GM23338 (cell line): ENCODE results near the gene GDPD4. TPM values are rescaled to one million over a fixed set of nuclear protein-coding genes. Genes with fewer than 3 reads are reported as not detected.

Source experiments
- ATAC-seq: fragments of 200-7000 bp; cut with Tn5 transposase; 3 replicates; pipeline ENCODE4 v1.9.1; 2020
- DNase-seq: peaks from one replicate; pipeline ENCODE4 v3.0.0-alpha.2; 2015; ENCODE audit warnings: low spot score
- H2AFZ ChIP-seq: fragments of 200-600 bp; sonication (generic); 2 replicates; pipeline ENCODE4 v1.8.0; 2016; ENCODE audit warnings: antibody characterized with exemption, mild to moderate bottlenecking, moderate library complexity
- H3F3A ChIP-seq: fragments of 200-600 bp; sonication (generic); replicated peaks from 2 replicates; pipeline ENCODE4 v1.8.0; 2017; ENCODE audit warnings: antibody characterized with exemption, mixed run types, low read depth
- H3K27ac ChIP-seq: fragments of 200-600 bp; sonication (generic); 2 replicates; pipeline ENCODE4 v1.6.1; 2016; ENCODE audit warnings: low read depth
- H3K27me3 ChIP-seq: fragments of 200-600 bp; sonication (generic); 2 replicates; pipeline ENCODE4 v1.8.0; 2016; ENCODE audit warnings: mild to moderate bottlenecking, mixed run types, moderate library complexity; ENCODE audit not compliant: insufficient read depth
- H3K36me3 ChIP-seq: fragments of 200-600 bp; sonication (generic); 2 replicates; pipeline ENCODE4 v1.8.0; 2016; ENCODE audit warnings: mild to moderate bottlenecking; ENCODE audit not compliant: insufficient read depth
- H3K4me1 ChIP-seq: fragments of 200-600 bp; sonication (generic); 2 replicates; pipeline ENCODE4 v1.8.0; 2016; ENCODE audit warnings: mild to moderate bottlenecking, moderate library complexity; ENCODE audit not compliant: insufficient read depth
- H3K4me2 ChIP-seq: fragments of 200-600 bp; sonication (generic); 2 replicates; pipeline ENCODE4 v1.7.1; 2017; ENCODE audit warnings: mixed run types
- H3K4me3 ChIP-seq: fragments of 200-600 bp; sonication (generic); 2 replicates; pipeline ENCODE4 v1.6.1; 2016; ENCODE audit warnings: mixed run types
- H3K79me2 ChIP-seq: fragments of 200-600 bp; sonication (generic); replicated peaks from 2 replicates; pipeline ENCODE4 v1.8.0; 2017; ENCODE audit warnings: mild to moderate bottlenecking; ENCODE audit not compliant: insufficient read depth
- H3K9me2 ChIP-seq: fragments of 200-600 bp; sonication (generic); 2 replicates; pipeline ENCODE4 v1.8.0; 2017; ENCODE audit not compliant: insufficient read depth
- H4K20me1 ChIP-seq: fragments of 200-600 bp; sonication (generic); replicated peaks from 2 replicates; pipeline ENCODE4 v1.8.0; 2017; ENCODE audit warnings: mild to moderate bottlenecking; ENCODE audit not compliant: insufficient read depth
- H3K27ac Mint-ChIP-seq: 2 replicates; pipeline ENCODE4 v1.8.0; 2020; ENCODE audit warnings: inconsistent platforms, mild to moderate bottlenecking, moderate library complexity, mixed read lengths
- H3K27me3 Mint-ChIP-seq: 3 replicates; pipeline ENCODE4 v1.8.0; 2022; ENCODE audit warnings: low read depth, mild to moderate bottlenecking, moderate library complexity, mixed read lengths, inconsistent platforms; ENCODE audit not compliant: insufficient read depth, poor library complexity
- H3K36me3 Mint-ChIP-seq: 3 replicates; pipeline ENCODE4 v1.8.0; 2021; ENCODE audit warnings: low read depth, mild to moderate bottlenecking, inconsistent platforms, moderate library complexity, mixed read lengths
- H3K4me1 Mint-ChIP-seq: 3 replicates; pipeline ENCODE4 v1.8.0; 2020; ENCODE audit warnings: mild to moderate bottlenecking, inconsistent platforms, mixed read lengths
- H3K4me3 Mint-ChIP-seq: 3 replicates; pipeline ENCODE4 v1.8.0; 2021; ENCODE audit warnings: moderate library complexity, mild to moderate bottlenecking, inconsistent platforms, mixed read lengths
- H3K9me3 Mint-ChIP-seq: 3 replicates; pipeline ENCODE4 v1.8.0; 2020; ENCODE audit warnings: moderate library complexity, mild to moderate bottlenecking, inconsistent platforms, mixed read lengths
- CREB1 ChIP-seq: fragments of 250-450 bp; sonication (Bioruptor Pico); IDR thresholded peaks from 2 replicates; pipeline ENCODE4 v1.5.0; 2020; ENCODE audit warnings: low read depth, mild to moderate bottlenecking, moderate library complexity
- EZH2 ChIP-seq: fragments of 200-600 bp; sonication (generic); IDR thresholded peaks from one replicate; pipeline ENCODE4 v1.8.0; 2017; ENCODE audit warnings: antibody characterized with exemption, mild to moderate bottlenecking, low read depth; ENCODE audit not compliant: unreplicated experiment
- JUNB ChIP-seq: IDR thresholded peaks from one replicate; pipeline ENCODE4 v1.6.1; 2016; ENCODE audit warnings: antibody characterized with exemption; ENCODE audit not compliant: unreplicated experiment
- NANOG ChIP-seq: IDR thresholded peaks from 2 replicates; pipeline ENCODE4 v1.6.1; 2016; ENCODE audit warnings: antibody characterized with exemption, borderline replicate concordance
- POLR2AphosphoS5 ChIP-seq: IDR thresholded peaks from 2 replicates; pipeline ENCODE4 v1.6.1; 2016; ENCODE audit warnings: antibody characterized with exemption, low read depth
- STAT1 ChIP-seq: IDR thresholded peaks from one replicate; pipeline ENCODE4 v1.6.1; 2016; ENCODE audit warnings: antibody characterized with exemption; ENCODE audit not compliant: unreplicated experiment
- ZNF331 ChIP-seq: fragments of 250-450 bp; sonication (Bioruptor Pico); IDR thresholded peaks from 2 replicates; pipeline ENCODE4 v1.5.0; 2020; ENCODE audit warnings: low read depth, mild to moderate bottlenecking, moderate library complexity
- polyA plus RNA-seq: library from polyadenylated mRNA; unstranded; fragments of >200 nt; fragmentation: Nextera tagmentation; extraction: Ambion mirVana; gene quantifications from 2 replicates; pipeline ENCODE4 v1.2.1, GENCODE V29; 2016
- total RNA-seq: library from RNA; depleted of rRNA; stranded (reverse); fragments of >200 nt; shearing (Covaris generic); gene quantifications from 2 replicates; pipeline ENCODE4 v1.2.3, GENCODE V29; 2014
- TF ChIP-seq, protein P1 (sequence below): IDR thresholded peaks from one replicate; pipeline ENCODE4 v1.6.1; 2018; ENCODE audit warnings: antibody characterized with exemption; ENCODE audit not compliant: unreplicated experiment

GDPD4 gene
- total and polyA plus RNA-seq, 2 experiments from 2014 or later: not detected

DNA sequence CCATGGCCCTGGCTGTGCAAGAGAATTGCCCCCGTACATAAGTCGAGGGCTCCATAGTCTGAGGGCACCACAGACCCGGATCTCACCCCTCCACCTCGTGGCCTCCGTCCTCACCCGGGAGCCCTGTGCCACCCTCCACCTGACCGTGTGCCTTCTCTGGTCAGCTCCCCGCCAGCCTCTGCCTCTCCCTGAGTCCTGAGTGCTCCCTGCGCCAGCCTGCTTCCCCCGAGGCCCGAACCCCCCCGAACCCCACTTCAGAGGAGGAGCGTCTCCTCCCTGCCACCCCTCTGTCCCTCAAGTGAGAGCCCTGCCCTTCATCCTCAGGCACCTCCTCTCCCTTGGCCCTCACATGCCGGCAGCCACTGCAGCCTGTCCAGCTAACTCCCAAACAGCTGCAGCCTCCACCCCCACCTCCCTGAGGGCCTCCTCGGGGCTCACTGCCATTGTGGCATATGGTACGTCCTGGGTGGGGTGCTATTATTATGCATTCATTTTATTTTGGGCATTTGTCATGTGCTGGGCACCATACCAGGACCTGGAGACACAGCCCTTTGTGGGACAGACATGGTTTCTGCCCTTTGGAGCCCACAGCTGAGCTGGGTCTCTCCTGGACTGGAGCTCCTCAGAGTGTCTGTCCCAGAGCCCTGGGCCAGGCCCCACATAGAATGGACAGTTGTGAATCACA, 106.3 kb downstream of the GDPD4 start:
- TF ChIP-seq NANOG (no peak), STAT1 (no peak), ZNF331 (CRISPR knock-in tag) (no peak), JUNB (no peak), CREB1 (no peak)
- TF ChIP-seq, protein P1, sequence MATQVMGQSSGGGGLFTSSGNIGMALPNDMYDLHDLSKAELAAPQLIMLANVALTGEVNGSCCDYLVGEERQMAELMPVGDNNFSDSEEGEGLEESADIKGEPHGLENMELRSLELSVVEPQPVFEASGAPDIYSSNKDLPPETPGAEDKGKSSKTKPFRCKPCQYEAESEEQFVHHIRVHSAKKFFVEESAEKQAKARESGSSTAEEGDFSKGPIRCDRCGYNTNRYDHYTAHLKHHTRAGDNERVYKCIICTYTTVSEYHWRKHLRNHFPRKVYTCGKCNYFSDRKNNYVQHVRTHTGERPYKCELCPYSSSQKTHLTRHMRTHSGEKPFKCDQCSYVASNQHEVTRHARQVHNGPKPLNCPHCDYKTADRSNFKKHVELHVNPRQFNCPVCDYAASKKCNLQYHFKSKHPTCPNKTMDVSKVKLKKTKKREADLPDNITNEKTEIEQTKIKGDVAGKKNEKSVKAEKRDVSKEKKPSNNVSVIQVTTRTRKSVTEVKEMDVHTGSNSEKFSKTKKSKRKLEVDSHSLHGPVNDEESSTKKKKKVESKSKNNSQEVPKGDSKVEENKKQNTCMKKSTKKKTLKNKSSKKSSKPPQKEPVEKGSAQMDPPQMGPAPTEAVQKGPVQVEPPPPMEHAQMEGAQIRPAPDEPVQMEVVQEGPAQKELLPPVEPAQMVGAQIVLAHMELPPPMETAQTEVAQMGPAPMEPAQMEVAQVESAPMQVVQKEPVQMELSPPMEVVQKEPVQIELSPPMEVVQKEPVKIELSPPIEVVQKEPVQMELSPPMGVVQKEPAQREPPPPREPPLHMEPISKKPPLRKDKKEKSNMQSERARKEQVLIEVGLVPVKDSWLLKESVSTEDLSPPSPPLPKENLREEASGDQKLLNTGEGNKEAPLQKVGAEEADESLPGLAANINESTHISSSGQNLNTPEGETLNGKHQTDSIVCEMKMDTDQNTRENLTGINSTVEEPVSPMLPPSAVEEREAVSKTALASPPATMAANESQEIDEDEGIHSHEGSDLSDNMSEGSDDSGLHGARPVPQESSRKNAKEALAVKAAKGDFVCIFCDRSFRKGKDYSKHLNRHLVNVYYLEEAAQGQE: no peak
- no peak overlapping the region for H2AFZ ChIP-seq
- H3K4me3 Mint-ChIP-seq: no peak overlapping the region

DNA sequence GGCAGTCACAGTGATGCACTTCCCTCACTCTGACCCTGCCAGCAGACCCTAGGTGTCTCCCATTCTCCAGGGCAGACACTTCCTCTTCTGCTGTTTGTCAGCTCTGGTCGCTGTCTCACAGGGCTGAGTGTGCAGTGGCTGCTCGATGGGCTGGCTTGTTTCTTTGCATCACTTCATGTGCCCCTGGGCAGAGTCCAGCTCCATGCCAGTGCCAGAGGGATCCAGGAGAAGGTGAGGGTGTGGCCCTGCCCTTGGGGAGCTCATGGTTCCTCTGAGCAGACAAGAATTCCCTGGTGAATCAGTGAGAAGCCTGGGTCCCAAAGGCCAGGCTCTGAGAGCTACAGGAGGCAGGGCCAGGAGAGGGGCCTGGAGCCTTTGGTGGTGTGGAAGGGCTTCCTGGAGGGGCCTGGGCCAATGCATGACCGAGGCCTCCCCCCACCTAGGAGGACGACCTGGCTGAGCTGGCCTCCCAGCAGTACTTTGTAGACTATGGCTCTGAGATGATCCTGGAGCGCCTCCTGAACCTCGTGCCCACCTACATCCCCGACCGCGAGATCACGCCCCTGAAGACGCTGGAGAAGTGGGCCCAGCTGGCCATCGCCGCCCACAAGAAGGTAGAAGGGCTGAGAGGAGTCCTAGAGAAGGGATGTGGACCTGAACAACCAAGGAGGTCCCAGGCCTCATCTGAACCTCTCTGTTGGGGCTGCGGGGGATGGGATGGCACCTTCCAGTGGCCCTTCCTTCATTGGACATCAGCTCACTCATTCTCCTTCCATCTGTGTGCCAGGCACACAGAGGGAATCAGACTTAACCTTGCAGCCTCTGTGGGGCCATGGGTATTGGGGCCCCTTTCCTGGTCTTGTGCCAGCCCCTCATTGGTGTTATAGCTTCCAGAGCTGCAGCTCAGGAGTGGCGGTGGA, 107.3 kb downstream of the GDPD4 start:
- H3K27ac Mint-ChIP-seq: no peak overlapping the region
- Histone ChIP-seq H4K20me1 (no peaks in the 10 kb centered on the region), H3K27ac (no peak overlapping the region), H3K4me2 (no peak overlapping the region), H3K4me1 (no peaks in the 10 kb centered on the region), H3K27me3 (no peaks in the 10 kb centered on the region), H3K4me3 (no peak overlapping the region), H3K9me2 (0 out of 2 replicates have a peak, but pooled peaks cover 7% of the 10 kb centered on the region), H3K36me3 (no peaks in the 10 kb centered on the region), H3F3A (no peaks in the 10 kb centered on the region), H3K79me2 (no peaks in the 10 kb centered on the region), H2AFZ (no peak overlapping the region)
- no peaks in the 10 kb centered on the region for H3K9me3 Mint-ChIP-seq
- peaks cover 10% of the 10 kb centered on the region for H3K27me3 Mint-ChIP-seq
- ATAC-seq (no peak), DNase-seq (no peak)
- H3K4me3 Mint-ChIP-seq: no peak overlapping the region
- H3K4me1 Mint-ChIP-seq: peaks cover 7% of the 10 kb centered on the region
- H3K36me3 Mint-ChIP-seq: no peaks in the 10 kb centered on the region
- no peak for TF ChIP-seq CREB1
- TF ChIP-seq ZNF331 (CRISPR knock-in tag): no peak
- no peak for TF ChIP-seq STAT1
- TF ChIP-seq, protein P1: no peak
- TF ChIP-seq POLR2AphosphoS5: no peak
- TF ChIP-seq EZH2: no peak

More for the DNA sequence above, 106.3 kb downstream of the GDPD4 start:
- peaks cover 9% of the 10 kb centered on the region for H3K27me3 Mint-ChIP-seq
- H3K36me3 Mint-ChIP-seq: no peaks in the 10 kb centered on the region
- ATAC-seq: no peak
- Histone ChIP-seq H4K20me1 (no peaks in the 10 kb centered on the region), H3K4me1 (no peaks in the 10 kb centered on the region), H3K4me2 (no peak overlapping the region), H3K27me3 (no peaks in the 10 kb centered on the region), H3F3A (no peaks in the 10 kb centered on the region), H3K9me2 (0 out of 2 replicates have a peak, but pooled peaks cover 7% of the 10 kb centered on the region), H3K79me2 (no peaks in the 10 kb centered on the region), H3K4me3 (no peak overlapping the region), H3K27ac (no peak overlapping the region), H3K36me3 (no peaks in the 10 kb centered on the region)
- H3K9me3 Mint-ChIP-seq: no peaks in the 10 kb centered on the region
- H3K27ac Mint-ChIP-seq: no peak overlapping the region
- DNase-seq: no peak
- H3K4me1 Mint-ChIP-seq: peaks cover 5% of the 10 kb centered on the region
